Mucosa of descending colon (tissue), 3 donors: Measurements from ENCODE around the gene YPEL3. TPM values are rescaled to one million over a fixed set of nuclear protein-coding genes. Genes with fewer than 3 reads are reported as not detected.
A peak's percentile ranks its signal among the peaks of the same experiment; 100 is the strongest.

ENCODE experiments used
- ATAC-seq: fragments of 200-7000 bp; cut with Tn5 transposase; one replicate; pipeline ENCODE4 v1.9.1; 2020; ENCODE audit warnings: mild to moderate bottlenecking, moderate library complexity
- DNase-seq, 3 donors: peaks; one replicate each; pipeline ENCODE4 v3.0.0-alpha.2; 2020
- H3K36me3 ChIP-seq: fragments of 200-600 bp; one replicate; pipeline ENCODE4 v1.8.0; 2021; ENCODE audit warnings: low read depth, mild to moderate bottlenecking
- H3K4me1 ChIP-seq: fragments of 200-600 bp; one replicate; pipeline ENCODE4 v1.8.0; 2021; ENCODE audit warnings: low read depth, mild to moderate bottlenecking
- H3K4me3 ChIP-seq: fragments of 200-600 bp; one replicate; pipeline ENCODE4 v1.8.0; 2021; ENCODE audit warnings: mild to moderate bottlenecking
- H3K9me3 ChIP-seq: fragments of 200-600 bp; one replicate; pipeline ENCODE4 v1.8.0; 2021; ENCODE audit warnings: mild to moderate bottlenecking
- intact Hi-C, 2 donors: fragments of 100-400 bp; cut with DNase I in 1 of 2; cut with micrococcal nuclease in 1 of 2; formaldehyde crosslinking; loops; one replicate each; pipeline versions ENCODE4 v1.11.0 to v1.11.1; 2022; cut with DNase I, micrococcal nuclease
- total RNA-seq, 3 donors: library from RNA; stranded (reverse); fragmentation: NEBNext Ultra II Directional in 2 of 3; extraction: Animal tissue kit (Norgen Biotek cat#: 25700) in 2 of 3; gene quantifications; one replicate each; pipeline versions ENCODE4 v1.2.1 to v1.2.4, GENCODE V29; 2021 to 2023
- TF ChIP-seq, protein P1 (sequence below): fragments of 200-600 bp; IDR thresholded peaks from one replicate; pipeline ENCODE4 v1.8.0; 2022; ENCODE audit warnings: antibody characterized with exemption, mild to moderate bottlenecking
- donor health status: DM: no; HTN: no; CAD: no; lungs with moderate emphysema.
- donor health status: DM: no; HTN: no; CAD: no.
- donor health status: DM: no; HTN: yes; CAD: no.

Gene YPEL3
- total RNA-seq, 3 donors from 2014 or later, result 30.5 to 78.4 (median 69.3) TPM

DNA sequence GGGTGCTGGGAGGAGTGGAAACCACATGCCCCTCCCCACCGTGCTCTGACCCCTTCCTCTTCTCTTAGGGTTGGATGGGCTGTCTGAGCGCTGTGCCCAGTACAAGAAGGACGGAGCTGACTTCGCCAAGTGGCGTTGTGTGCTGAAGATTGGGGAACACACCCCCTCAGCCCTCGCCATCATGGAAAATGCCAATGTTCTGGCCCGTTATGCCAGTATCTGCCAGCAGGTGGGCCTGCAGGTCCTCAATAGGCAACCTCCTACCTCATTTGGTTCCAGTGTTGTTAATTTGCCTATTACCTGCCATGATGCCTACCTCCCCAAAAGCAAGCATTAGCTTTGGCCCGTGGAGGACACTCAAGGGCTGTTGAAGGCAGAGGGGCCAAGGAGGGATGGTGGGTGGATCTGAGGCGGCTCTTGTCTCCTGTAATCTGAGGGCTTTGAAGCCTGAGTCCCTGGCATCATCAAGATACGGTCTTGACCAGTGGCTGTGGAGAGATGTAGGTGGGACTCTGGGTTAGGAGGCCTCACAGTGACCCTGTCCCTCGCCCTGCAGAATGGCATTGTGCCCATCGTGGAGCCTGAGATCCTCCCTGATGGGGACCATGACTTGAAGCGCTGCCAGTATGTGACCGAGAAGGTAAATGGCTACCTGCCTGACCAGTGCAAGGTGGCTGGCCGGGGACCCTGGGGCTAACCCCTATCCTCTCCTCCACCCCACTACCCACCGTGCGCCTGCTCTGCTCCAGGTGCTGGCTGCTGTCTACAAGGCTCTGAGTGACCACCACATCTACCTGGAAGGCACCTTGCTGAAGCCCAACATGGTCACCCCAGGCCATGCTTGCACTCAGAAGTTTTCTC lies 27.0 kb downstream of the YPEL3 start:
- intact Hi-C loops, result no loop called here
- DNase-seq (peak in 1 of 3 donors; percentile 46), ATAC-seq (no peak)
- no peak overlapping the region for H3K4me3 ChIP-seq
- H3K36me3 ChIP-seq, result peaks cover 20% of the 10 kb centered on the region
- TF ChIP-seq, protein P1, sequence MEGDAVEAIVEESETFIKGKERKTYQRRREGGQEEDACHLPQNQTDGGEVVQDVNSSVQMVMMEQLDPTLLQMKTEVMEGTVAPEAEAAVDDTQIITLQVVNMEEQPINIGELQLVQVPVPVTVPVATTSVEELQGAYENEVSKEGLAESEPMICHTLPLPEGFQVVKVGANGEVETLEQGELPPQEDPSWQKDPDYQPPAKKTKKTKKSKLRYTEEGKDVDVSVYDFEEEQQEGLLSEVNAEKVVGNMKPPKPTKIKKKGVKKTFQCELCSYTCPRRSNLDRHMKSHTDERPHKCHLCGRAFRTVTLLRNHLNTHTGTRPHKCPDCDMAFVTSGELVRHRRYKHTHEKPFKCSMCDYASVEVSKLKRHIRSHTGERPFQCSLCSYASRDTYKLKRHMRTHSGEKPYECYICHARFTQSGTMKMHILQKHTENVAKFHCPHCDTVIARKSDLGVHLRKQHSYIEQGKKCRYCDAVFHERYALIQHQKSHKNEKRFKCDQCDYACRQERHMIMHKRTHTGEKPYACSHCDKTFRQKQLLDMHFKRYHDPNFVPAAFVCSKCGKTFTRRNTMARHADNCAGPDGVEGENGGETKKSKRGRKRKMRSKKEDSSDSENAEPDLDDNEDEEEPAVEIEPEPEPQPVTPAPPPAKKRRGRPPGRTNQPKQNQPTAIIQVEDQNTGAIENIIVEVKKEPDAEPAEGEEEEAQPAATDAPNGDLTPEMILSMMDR, result no peak
- H3K4me1 ChIP-seq, result peaks cover 37% of the 10 kb centered on the region
- H3K9me3 ChIP-seq, result no peaks in the 10 kb centered on the region

DNA sequence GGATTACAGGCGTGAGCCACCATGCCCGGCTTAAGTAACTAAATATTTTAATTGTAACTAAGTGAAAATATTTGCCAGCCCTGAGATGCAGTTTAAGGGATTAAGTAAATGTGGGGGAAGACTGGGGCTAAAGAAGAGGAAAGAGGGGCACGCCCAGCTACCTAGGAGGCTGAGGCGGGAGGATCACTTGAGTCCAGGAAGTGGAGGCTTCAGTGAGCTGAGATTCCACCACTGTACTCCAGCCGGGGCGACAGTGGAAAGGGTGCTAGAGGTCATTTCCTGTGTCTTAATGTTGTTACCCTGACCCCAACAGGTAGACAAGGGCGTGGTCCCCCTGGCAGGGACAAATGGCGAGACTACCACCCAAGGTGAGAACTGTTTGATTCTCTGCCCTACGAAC lies 27.7 kb downstream of the YPEL3 start:
- TF ChIP-seq, protein P1, result no peak
- Histone ChIP-seq H3K4me1 (peaks cover 43% of the 10 kb centered on the region), H3K9me3 (no peaks in the 10 kb centered on the region), H3K36me3 (peaks cover 20% of the 10 kb centered on the region), H3K4me3 (no peak overlapping the region)
- intact Hi-C loops, result no loop called here
- DNase-seq (no peak), ATAC-seq (no peak)

DNA sequence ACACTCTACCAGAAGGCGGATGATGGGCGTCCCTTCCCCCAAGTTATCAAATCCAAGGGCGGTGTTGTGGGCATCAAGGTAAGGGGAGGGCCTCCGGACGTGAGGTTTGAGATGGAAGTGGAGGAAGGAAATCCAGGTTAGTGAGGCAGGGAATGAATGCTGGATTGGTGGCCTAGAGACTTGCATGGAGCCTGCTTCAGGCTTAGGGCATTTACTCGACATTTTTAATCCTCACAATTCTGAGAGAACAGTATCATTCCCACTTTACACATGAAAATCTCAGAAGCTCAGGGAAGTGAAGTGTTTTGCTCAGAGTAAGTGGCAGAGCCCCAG lies 28.5 kb downstream of the YPEL3 start:
- peaks cover 45% of the 10 kb centered on the region for H3K4me1 ChIP-seq
- intact Hi-C loops, result no loop called here
- no peak for ATAC-seq
- H3K4me3 ChIP-seq, result no peak overlapping the region
- peaks cover 20% of the 10 kb centered on the region for H3K36me3 ChIP-seq
- no peaks in the 10 kb centered on the region for H3K9me3 ChIP-seq
- TF ChIP-seq, protein P1, result no peak
- DNase-seq, result no peak

DNA sequence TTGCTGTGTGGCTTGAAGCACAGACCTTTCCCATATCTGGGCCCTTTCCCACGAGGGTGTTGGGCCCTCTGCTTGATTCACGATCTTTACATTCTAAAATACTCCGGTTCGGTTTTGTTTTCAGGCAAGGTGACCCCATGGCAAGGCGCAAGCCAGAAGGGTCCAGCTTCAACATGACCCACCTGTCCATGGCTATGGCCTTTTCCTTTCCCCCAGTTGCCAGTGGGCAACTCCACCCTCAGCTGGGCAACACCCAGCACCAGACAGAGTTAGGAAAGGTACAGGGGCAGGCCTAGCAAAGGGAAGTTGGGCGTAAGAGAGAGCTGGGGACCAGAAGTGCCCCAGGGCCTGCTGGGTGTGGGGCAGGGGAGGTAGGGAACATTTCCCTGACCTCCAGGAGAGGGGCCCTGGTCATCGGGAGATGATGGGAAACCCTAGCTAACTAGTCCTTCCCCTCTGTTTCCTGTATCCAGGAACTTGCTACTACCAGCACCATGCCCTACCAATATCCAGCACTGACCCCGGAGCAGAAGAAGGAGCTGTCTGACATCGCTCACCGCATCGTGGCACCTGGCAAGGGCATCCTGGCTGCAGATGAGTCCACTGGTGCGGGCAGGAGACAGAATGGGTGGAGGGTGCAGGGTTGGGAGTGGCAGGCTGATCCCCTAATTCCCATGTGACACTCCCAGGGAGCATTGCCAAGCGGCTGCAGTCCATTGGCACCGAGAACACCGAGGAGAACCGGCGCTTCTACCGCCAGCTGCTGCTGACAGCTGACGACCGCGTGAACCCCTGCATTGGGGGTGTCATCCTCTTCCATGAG lies 29.0 kb downstream of the YPEL3 start:
- DNase-seq (peak; percentile 56 to 68 (median 57)), ATAC-seq (no peak)
- intact Hi-C loops, result no loop called here
- Histone ChIP-seq H3K4me1 (peaks cover 45% of the 10 kb centered on the region), H3K36me3 (peaks cover 20% of the 10 kb centered on the region), H3K9me3 (no peaks in the 10 kb centered on the region), H3K4me3 (peak overlapping the region; percentile 96)
- TF ChIP-seq, protein P1, result no peak

DNA sequence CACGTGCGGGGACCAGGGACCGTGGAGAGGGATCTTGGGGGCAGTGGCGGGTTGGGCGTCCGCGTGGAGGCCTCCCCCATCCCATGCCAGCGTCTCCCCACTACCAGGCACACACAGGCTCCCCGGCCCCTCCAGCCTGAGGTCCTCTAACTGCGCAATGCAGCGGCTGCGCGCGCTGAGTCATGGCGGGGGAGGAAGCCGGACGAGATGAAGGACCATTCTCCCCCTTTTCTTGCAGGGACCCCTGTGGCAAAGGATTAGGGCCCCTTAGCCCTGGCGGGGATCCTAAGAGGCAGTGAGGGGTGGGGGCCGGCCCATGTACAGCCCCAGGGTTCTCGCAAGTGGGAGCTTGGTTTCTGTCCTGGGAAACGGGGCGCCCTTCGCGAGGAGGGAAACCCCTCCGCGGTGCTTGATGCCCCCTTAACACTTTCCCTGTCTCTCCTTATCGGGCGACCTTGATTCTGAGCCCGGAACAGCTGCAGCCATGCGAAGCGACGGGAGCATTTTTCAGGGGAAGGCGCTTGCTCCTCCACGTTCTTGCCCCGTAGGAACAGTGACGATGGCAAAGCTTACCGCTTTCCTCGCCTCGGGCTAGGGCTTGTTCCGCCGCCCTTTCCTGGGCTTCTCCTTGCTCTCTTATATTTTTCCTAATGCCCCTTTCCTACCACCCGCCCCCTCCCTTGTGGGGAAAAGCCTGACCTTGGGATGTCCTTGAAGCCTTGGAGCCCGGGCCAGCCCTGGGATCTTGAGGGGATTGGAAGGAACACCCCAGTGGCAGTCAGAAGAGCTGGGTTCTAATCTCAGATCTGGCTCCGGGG lies 29.9 kb downstream of the YPEL3 start:
- intact Hi-C loops, result no loop called here
- H3K4me3 ChIP-seq, result peak overlapping the region; percentile 96
- ATAC-seq, result peak; percentile 15
- peak in 1 of 3 donors; percentile 39 for DNase-seq
- peaks cover 45% of the 10 kb centered on the region for H3K4me1 ChIP-seq
- TF ChIP-seq, protein P1, result no peak
- H3K9me3 ChIP-seq, result no peaks in the 10 kb centered on the region
- H3K36me3 ChIP-seq, result peaks cover 19% of the 10 kb centered on the region
